Nephron (organoid): ENCODE results near the gene PFDN1.

ENCODE experiments used
- H3K27ac Mint-ChIP-seq, 3 experiments: 2 replicates each; pipeline ENCODE4 v1.8.0; 2020; ENCODE audit warnings: mixed read lengths in 3 of 3, mild to moderate bottlenecking in 2 of 3, moderate library complexity in 1 of 3
- H3K27me3 Mint-ChIP-seq: 2 replicates; pipeline ENCODE4 v1.8.0; 2021; ENCODE audit warnings: low read depth, mild to moderate bottlenecking, moderate library complexity, mixed read lengths
- H3K36me3 Mint-ChIP-seq: 2 replicates; pipeline ENCODE4 v1.8.0; 2020; ENCODE audit warnings: low read depth, mixed read lengths
- H3K4me1 Mint-ChIP-seq: 2 replicates; pipeline ENCODE4 v1.8.0; 2020; ENCODE audit warnings: mixed read lengths
- H3K4me3 Mint-ChIP-seq, 3 experiments: 2 replicates each; pipeline ENCODE4 v1.8.0; 2020; ENCODE audit warnings: mild to moderate bottlenecking in 3 of 3, mixed read lengths in 3 of 3, moderate library complexity in 2 of 3
- H3K9me3 Mint-ChIP-seq: 2 replicates; pipeline ENCODE4 v1.8.0; 2020; ENCODE audit warnings: mixed read lengths
- TF ChIP-seq, protein P1 (sequence below), 3 experiments: fragments of 200-600 bp; sonication (generic); IDR thresholded peaks; one replicate each; pipeline ENCODE4 v1.5.0; 2021; ENCODE audit warnings: antibody characterized with exemption in 3 of 3; ENCODE audit not compliant: unreplicated experiment in 3 of 3

Gene PFDN1

GRCh38 chr5:140217299-140218026 is 85.4 kb downstream of the PFDN1 start:
- no peak overlapping the region for H3K4me3 Mint-ChIP-seq
- H3K27me3 Mint-ChIP-seq: no peaks in the 10 kb centered on the region
- no peaks in the 10 kb centered on the region for H3K9me3 Mint-ChIP-seq
- TF ChIP-seq, protein P1, sequence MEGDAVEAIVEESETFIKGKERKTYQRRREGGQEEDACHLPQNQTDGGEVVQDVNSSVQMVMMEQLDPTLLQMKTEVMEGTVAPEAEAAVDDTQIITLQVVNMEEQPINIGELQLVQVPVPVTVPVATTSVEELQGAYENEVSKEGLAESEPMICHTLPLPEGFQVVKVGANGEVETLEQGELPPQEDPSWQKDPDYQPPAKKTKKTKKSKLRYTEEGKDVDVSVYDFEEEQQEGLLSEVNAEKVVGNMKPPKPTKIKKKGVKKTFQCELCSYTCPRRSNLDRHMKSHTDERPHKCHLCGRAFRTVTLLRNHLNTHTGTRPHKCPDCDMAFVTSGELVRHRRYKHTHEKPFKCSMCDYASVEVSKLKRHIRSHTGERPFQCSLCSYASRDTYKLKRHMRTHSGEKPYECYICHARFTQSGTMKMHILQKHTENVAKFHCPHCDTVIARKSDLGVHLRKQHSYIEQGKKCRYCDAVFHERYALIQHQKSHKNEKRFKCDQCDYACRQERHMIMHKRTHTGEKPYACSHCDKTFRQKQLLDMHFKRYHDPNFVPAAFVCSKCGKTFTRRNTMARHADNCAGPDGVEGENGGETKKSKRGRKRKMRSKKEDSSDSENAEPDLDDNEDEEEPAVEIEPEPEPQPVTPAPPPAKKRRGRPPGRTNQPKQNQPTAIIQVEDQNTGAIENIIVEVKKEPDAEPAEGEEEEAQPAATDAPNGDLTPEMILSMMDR (IDR thresholded peaks at IDR 0.05; ENCODE audit: unreplicated experiment in 3 of 3): no peak
- peaks cover 13% of the 10 kb centered on the region for H3K4me1 Mint-ChIP-seq
- no peak overlapping the region for H3K27ac Mint-ChIP-seq
- no peaks in the 10 kb centered on the region for H3K36me3 Mint-ChIP-seq

DNA sequence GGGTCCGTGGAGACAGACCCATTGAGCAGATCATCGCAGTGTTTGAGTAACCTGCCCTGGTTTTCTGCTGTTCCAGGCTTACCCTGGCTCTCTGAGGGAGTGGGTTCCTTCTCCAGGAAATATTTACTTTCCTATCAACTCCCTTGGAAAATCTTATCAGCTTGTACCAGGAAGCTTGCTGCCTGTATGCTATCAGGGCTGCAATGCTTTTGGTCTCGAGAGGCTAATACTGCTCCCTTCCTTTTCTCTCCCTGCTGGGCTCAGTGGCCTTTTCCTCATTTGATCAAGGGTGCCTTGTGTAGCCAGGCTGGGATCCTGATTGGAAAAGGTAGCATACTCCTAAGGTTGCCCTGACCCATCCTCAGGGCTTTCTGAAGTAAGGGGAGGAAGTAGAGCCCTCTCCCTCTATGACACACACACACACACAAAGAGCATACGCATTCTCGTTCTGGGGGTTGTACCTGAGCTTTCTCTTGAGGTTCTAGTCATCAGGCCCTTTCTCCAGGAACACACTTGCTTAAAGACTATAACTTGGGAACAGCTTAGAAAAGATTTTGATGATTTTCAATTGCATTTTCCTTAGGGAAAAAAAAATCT is 86.3 kb downstream of the PFDN1 start:
- H3K27ac Mint-ChIP-seq: no peak overlapping the region

GRCh38 chr5:140215276-140215675 is 87.6 kb downstream of the PFDN1 start:
- TF ChIP-seq, protein P1 (IDR thresholded peaks at IDR 0.05; ENCODE audit: unreplicated experiment in 3 of 3): no peak
- H3K4me3 Mint-ChIP-seq: no peak overlapping the region
- H3K27me3 Mint-ChIP-seq: no peaks in the 10 kb centered on the region
- H3K4me1 Mint-ChIP-seq: peaks cover 9% of the 10 kb centered on the region
- H3K36me3 Mint-ChIP-seq: no peaks in the 10 kb centered on the region
- no peaks in the 10 kb centered on the region for H3K9me3 Mint-ChIP-seq
- H3K27ac Mint-ChIP-seq: no peak overlapping the region

More for the DNA sequence above, 86.3 kb downstream of the PFDN1 start:
- Mint-ChIP-seq H3K4me3 (no peak overlapping the region), H3K4me1 (peaks cover 13% of the 10 kb centered on the region), H3K36me3 (no peaks in the 10 kb centered on the region), H3K27me3 (no peaks in the 10 kb centered on the region), H3K9me3 (no peaks in the 10 kb centered on the region)
- TF ChIP-seq, protein P1 (IDR thresholded peaks at IDR 0.05; ENCODE audit: unreplicated experiment in 3 of 3): no peak

GRCh38 chr5:140214831-140215230 is 88.1 kb downstream of the PFDN1 start:
- Mint-ChIP-seq H3K27ac (no peak overlapping the region), H3K36me3 (no peaks in the 10 kb centered on the region), H3K4me1 (peaks cover 5% of the 10 kb centered on the region), H3K9me3 (no peaks in the 10 kb centered on the region), H3K27me3 (no peaks in the 10 kb centered on the region), H3K4me3 (no peak overlapping the region)
- TF ChIP-seq, protein P1 (IDR thresholded peaks at IDR 0.05; ENCODE audit: unreplicated experiment in 3 of 3): no peak

GRCh38 chr5:140213370-140213983 is 89.4 kb downstream of the PFDN1 start:
- Mint-ChIP-seq H3K4me1 (no peaks in the 10 kb centered on the region), H3K4me3 (no peak overlapping the region), H3K9me3 (no peaks in the 10 kb centered on the region), H3K27ac (no peak overlapping the region), H3K36me3 (no peaks in the 10 kb centered on the region), H3K27me3 (no peaks in the 10 kb centered on the region)
- TF ChIP-seq, protein P1 (IDR thresholded peaks at IDR 0.05; ENCODE audit: unreplicated experiment in 3 of 3): no peak
